Inferior parietal cortex (tissue), 1 donor: ENCODE measurements around the gene SLC25A25.
"Not testable (repeated sequence)": the region's sequence is repeated elsewhere in the genome, so short reads cannot be mapped to it uniquely, and the experiment has no call there.

Source experiments
- DNase-seq: peaks from one replicate; pipeline ENCODE4 v3.0.0-alpha.2; 2016; ENCODE audit errors: extremely low spot score

SLC25A25 gene

GRCh38 chr9:128051932-128052709 lies 15.9 kb upstream of the SLC25A25 start:
- no peak for DNase-seq

- DNase-seq: peak; percentile 20
Observed at GRCh38 chr9:128053560-128053959, 14.5 kb upstream of the SLC25A25 start.

- DNase-seq: no peak
Observed at GRCh38 chr9:128054087-128054486, 13.9 kb upstream of the SLC25A25 start.

GRCh38 chr9:128055344-128056040 lies 12.5 kb upstream of the SLC25A25 start:
- DNase-seq: no peak

- no peak for DNase-seq
Observed at GRCh38 chr9:128056086-128056485, 11.9 kb upstream of the SLC25A25 start.

- DNase-seq: no peak
Observed at GRCh38 chr9:128056887-128057723, 10.9 kb upstream of the SLC25A25 start.

GRCh38 chr9:128057724-128058409 lies 10.2 kb upstream of the SLC25A25 start:
- no peak for DNase-seq

GRCh38 chr9:128059365-128059983 lies 8.6 kb upstream of the SLC25A25 start:
- no peak for DNase-seq

- no peak for DNase-seq
Observed at GRCh38 chr9:128061275-128061960, 6.6 kb upstream of the SLC25A25 start.

GRCh38 chr9:128062279-128062678 lies 5.8 kb upstream of the SLC25A25 start:
- DNase-seq: no peak

GRCh38 chr9:128062846-128063831 lies 4.9 kb upstream of the SLC25A25 start:
- no peak for DNase-seq

GRCh38 chr9:128065907-128066712 lies 1.9 kb upstream of the SLC25A25 start:
- DNase-seq: no peak

GRCh38 chr9:128066713-128067644 lies 1.1 kb upstream of the SLC25A25 start, which contains the start of gene NAIF1:
TSS of gene NAIF1 (minus strand) at chr9:128067320. CDS start at chr9:128067101, 219 bp downstream.
- DNase-seq: peak; percentile 100

- no peak for DNase-seq
Observed at GRCh38 chr9:128068386-128069205, 564 bp downstream of the SLC25A25 start.

- DNase-seq: no peak
Observed at GRCh38 chr9:128070874-128071273, 2.8 kb downstream of the SLC25A25 start.

GRCh38 chr9:128071475-128071874 lies 3.4 kb downstream of the SLC25A25 start:
- not testable (repeated sequence) for DNase-seq
